Calu3 (cell line): ENCODE results near the gene KRTAP5-11. TPM values are rescaled to one million over a fixed set of nuclear protein-coding genes. Genes with fewer than 3 reads are reported as not detected.
"Not testable (repeated sequence)": the region's sequence is repeated elsewhere in the genome, so short reads cannot be mapped to it uniquely, and the experiment has no call there.

Experiments used
- BruUV-seq: library from RNA; stranded (reverse); fragments of 400-500 nt; replicated peaks from 2 replicates; lab custom pipeline; 2021; lab: Mats Ljungman, UMichigan
- CTCF ChIA-PET: fragments of 300-600 bp; sonication (Branson Sonifier 250); formaldehyde crosslinking; loops from one replicate; lab custom pipeline; 2022; ENCODE audit warnings: antibody characterized with exemption; lab: Charles Lee
- DNase-seq: peaks from one replicate; pipeline ENCODE4 v3.0.0; 2022
- H3K27ac Mint-ChIP-seq: one replicate; pipeline ENCODE4 v1.8.0; 2022; ENCODE audit warnings: mixed read lengths; ENCODE audit not compliant: unreplicated experiment
- H3K27me3 Mint-ChIP-seq: one replicate; pipeline ENCODE4 v1.8.0; 2022; ENCODE audit warnings: mixed read lengths; ENCODE audit not compliant: unreplicated experiment
- H3K36me3 Mint-ChIP-seq: one replicate; pipeline ENCODE4 v1.8.0; 2022; ENCODE audit warnings: mild to moderate bottlenecking, moderate library complexity, mixed read lengths; ENCODE audit not compliant: insufficient read depth, unreplicated experiment
- H3K4me1 Mint-ChIP-seq: one replicate; pipeline ENCODE4 v1.8.0; 2022; ENCODE audit warnings: mild to moderate bottlenecking, low read depth, mixed read lengths; ENCODE audit not compliant: unreplicated experiment
- H3K4me3 Mint-ChIP-seq: one replicate; pipeline ENCODE4 v1.8.0; 2022; ENCODE audit warnings: mild to moderate bottlenecking, low read depth, moderate library complexity, mixed read lengths; ENCODE audit not compliant: unreplicated experiment
- H3K9me3 Mint-ChIP-seq: one replicate; pipeline ENCODE4 v1.8.0; 2022; ENCODE audit warnings: low read depth, mixed read lengths; ENCODE audit not compliant: unreplicated experiment
- intact Hi-C: fragments of 100-400 bp; cut with micrococcal nuclease; formaldehyde crosslinking; loops from one replicate; pipeline ENCODE4 v1.10.0; 2022; ENCODE audit not compliant: unreplicated experiment
- total RNA-seq: library from RNA; stranded (reverse); gene quantifications from 2 replicates; pipeline ENCODE4 v1.2.3, GENCODE V29; 2022
- TF ChIP-seq, protein P1 (sequence below): fragments of 200-600 bp; IDR thresholded peaks from one replicate; pipeline ENCODE4 v1.8.0; 2022; ENCODE audit warnings: antibody characterized with exemption; ENCODE audit not compliant: unreplicated experiment

Gene KRTAP5-11
- total RNA-seq, 1 experiment from 2014 or later: not detected

DNA sequence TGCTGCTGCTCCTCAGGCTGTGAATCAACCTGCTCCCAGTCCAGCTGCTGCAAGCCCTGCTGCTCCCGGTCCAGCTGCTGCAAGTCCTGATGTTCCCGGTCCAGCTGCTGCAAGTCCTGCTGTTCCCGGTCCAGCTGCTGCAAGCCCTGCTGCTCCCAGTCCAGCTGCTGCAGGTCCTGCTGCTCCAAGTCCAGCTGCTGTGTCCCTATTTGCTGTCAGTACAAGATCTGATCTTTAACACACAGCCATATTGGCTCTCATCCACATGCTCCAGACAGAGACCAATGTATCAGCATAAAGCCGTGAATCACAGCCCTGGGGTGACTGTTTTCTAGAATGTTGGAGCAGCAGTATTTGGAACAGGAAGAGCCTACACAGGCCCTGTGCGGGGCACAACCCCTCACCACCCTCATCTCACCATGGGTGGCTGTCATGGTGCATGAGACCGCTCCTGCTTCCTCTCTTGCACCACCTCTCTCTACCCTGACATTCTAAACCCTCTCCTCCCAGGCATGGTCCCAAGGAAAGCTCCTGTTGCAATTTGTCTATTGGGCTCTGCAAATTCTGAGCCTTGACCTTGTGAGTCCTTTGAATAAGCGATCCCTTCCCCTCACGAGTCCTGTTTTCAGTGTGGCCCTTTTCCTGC lies 13.8 kb downstream of the KRTAP5-11 start:
- Mint-ChIP-seq H3K4me3 (no peak overlapping the region), H3K4me1 (peaks cover 8% of the 10 kb centered on the region), H3K27ac (no peak overlapping the region), H3K36me3 (no peaks in the 10 kb centered on the region), H3K27me3 (peaks cover 91% of the 10 kb centered on the region), H3K9me3 (no peaks in the 10 kb centered on the region)
- no peak for DNase-seq
- CTCF ChIA-PET: no interaction called here
- TF ChIP-seq, protein P1, sequence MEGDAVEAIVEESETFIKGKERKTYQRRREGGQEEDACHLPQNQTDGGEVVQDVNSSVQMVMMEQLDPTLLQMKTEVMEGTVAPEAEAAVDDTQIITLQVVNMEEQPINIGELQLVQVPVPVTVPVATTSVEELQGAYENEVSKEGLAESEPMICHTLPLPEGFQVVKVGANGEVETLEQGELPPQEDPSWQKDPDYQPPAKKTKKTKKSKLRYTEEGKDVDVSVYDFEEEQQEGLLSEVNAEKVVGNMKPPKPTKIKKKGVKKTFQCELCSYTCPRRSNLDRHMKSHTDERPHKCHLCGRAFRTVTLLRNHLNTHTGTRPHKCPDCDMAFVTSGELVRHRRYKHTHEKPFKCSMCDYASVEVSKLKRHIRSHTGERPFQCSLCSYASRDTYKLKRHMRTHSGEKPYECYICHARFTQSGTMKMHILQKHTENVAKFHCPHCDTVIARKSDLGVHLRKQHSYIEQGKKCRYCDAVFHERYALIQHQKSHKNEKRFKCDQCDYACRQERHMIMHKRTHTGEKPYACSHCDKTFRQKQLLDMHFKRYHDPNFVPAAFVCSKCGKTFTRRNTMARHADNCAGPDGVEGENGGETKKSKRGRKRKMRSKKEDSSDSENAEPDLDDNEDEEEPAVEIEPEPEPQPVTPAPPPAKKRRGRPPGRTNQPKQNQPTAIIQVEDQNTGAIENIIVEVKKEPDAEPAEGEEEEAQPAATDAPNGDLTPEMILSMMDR: no peak
- BruUV-seq: no TSS peak
- intact Hi-C loops: no loop called here

DNA sequence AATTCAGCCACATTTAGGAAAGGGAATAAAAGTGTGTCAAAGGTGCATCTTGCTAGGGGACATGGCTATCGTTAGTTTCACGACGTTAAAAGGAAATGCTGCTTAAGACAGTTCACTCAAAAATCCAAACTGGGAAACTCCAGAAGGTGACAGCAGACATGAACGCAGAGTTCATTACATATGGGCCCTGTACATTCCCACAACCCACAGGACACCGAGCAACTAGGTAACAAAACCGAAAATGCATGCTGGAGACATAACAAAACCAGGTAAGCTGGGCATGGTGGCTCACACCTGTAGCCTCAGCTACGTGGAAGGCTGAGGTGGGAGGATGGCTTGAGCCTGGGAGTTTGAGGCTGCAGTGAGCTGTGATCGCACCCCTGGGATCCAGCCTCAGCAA lies 15.0 kb downstream of the KRTAP5-11 start:
- CTCF ChIA-PET, BruUV-seq, H3K36me3 Mint-ChIP-seq, H3K27ac Mint-ChIP-seq, H3K4me3 Mint-ChIP-seq, H3K9me3 Mint-ChIP-seq, intact Hi-C loops, DNase-seq, H3K4me1 Mint-ChIP-seq: not testable (repeated sequence)
- H3K27me3 Mint-ChIP-seq: peaks cover 91% of the 10 kb centered on the region

DNA sequence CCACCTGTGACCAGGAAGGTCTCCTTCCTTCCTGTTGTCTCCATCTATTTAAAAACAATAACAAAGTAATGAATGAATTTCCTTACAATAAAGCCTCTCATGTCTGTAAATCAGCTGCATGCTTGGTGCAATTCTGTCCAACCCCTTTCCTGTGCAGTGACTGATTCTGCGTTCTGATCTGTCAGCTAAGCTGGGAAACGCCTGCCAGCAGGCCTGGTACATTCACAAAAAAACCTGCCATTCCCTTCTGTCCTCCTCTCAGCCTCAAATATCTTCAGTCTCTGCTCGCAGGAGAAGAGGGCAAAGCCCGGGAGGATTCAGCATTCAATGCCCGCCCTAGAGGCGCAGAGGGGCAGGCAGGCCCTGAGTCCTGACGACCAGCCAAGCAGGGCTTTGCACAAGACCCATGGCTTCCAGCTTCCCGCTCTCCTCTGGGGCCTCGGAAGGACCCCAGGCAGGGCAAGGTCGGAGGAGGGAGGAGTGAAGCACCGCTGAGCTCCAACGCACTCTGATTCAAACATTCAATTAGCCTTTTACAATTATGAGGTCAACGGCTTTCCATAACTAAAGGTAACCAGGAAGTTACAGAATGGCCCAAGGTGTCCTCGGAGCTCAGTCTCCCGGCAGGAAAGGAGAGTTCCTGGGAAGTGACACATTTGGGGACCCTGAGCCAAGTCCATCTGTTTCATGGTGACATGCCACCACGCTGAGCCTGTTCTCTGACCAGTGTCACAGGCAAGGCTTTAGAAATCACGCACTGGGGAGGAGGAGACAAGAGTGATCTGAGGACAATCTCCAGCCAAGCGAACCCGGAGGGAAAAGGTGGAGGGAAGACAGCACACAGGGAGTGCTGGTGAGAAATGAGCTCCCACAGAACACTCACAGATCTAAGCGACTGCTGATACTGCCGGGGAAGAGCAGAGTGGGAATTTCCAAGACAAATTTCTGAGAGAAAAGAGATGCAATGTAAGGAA lies 15.8 kb downstream of the KRTAP5-11 start:
- H3K36me3 Mint-ChIP-seq, intact Hi-C loops, CTCF ChIA-PET, H3K4me1 Mint-ChIP-seq, BruUV-seq, H3K9me3 Mint-ChIP-seq, H3K27ac Mint-ChIP-seq, DNase-seq, H3K4me3 Mint-ChIP-seq: not testable (repeated sequence)
- H3K27me3 Mint-ChIP-seq: peaks cover 90% of the 10 kb centered on the region

DNA sequence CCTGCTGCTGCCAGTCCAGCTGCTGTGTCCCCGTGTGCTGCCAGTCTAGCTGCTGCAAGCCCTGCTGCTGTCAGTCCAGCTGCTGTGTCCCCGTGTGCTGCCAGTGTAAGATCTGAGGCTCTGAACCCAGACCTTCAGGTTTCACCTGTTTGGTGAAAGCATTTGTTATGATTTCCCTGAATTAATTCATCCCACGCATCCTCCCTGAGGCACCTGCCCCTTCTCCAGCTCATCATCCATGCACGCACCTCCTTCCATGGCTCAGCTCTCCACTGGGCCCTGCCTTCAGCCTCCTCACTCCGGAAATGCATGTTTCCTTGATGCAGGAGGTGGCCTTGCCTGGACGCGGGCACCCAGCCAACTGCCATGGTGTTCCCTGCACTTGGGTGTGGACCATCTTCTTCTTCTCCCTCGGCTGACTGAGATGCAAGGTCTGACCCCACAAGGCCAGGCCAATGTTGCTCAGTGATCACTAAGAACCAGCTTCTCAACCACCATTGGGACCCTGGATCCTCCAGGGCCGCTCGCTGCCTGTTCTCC lies 16.5 kb downstream of the KRTAP5-11 start:
- CTCF ChIA-PET: no interaction called here
- TF ChIP-seq, protein P1: no peak
- H3K4me1 Mint-ChIP-seq: peaks cover 8% of the 10 kb centered on the region
- H3K4me3 Mint-ChIP-seq: no peak overlapping the region
- peak; percentile 33 for DNase-seq
- H3K27ac Mint-ChIP-seq: no peak overlapping the region
- intact Hi-C loops: no loop called here
- no peaks in the 10 kb centered on the region for H3K36me3 Mint-ChIP-seq
- no TSS peak for BruUV-seq
- H3K9me3 Mint-ChIP-seq: peaks cover 4% of the 10 kb centered on the region
- H3K27me3 Mint-ChIP-seq: peaks cover 96% of the 10 kb centered on the region

DNA sequence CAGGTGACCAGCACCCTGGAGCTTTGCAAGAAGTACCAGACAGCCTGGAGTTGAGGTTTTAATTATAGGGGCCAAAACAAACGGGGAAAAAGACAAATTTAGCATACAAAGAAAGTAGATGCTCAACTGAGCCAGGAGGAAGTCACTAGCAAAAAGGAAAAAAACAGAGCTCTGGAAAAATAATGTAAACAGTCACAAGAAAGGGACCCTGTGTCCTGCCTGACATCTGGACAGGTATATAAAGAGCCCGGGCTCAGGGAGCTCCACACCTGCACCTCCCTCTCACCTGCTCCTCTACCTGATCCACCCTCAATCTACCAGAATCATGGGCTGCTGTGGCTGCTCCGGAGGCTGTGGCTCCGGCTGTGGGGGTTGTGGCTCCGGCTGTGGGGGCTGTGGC lies 17.4 kb downstream of the KRTAP5-11 start, which contains the start of gene KRTAP5-10:
Gene KRTAP5-10, plus strand, starts transcription at position 301 of the 400 bp plus-strand sequence. Its CDS starts 25 bp downstream, at position 326.
- Mint-ChIP-seq H3K27me3 (peaks cover 96% of the 10 kb centered on the region), H3K27ac (no peak within 1 kb of the TSS), H3K4me1 (peaks cover 8% of the 10 kb centered on the region), H3K9me3 (peaks cover 4% of the 10 kb centered on the region), H3K36me3 (no peaks in the 10 kb centered on the region), H3K4me3 (no peak within 1 kb of the TSS)
- intact Hi-C loops: no loop called here
- no peak for DNase-seq
- CTCF ChIA-PET: no interaction called here
- TF ChIP-seq, protein P1: no peak
- no TSS peak for BruUV-seq
